GM12865 (cell line): Measurements from ENCODE around the gene SAP25.
"Not testable (repeated sequence)": the region's sequence is repeated elsewhere in the genome, so short reads cannot be mapped to it uniquely, and the experiment has no call there.

Source experiments
- DNase-seq: peaks from one replicate; pipeline ENCODE4 v3.0.0; 2010; ENCODE audit warnings: low read depth
- H3K4me3 ChIP-seq: 2 replicates; pipeline ENCODE4 v1.5.1; 2011; ENCODE audit warnings: mild to moderate bottlenecking, low read depth, low read length, control low read depth
- TF ChIP-seq, protein P1 (sequence below): IDR thresholded peaks from 2 replicates; pipeline ENCODE4 v1.5.1; 2011; ENCODE audit warnings: low read length, control low read depth, low read depth, inconsistent platforms; ENCODE audit not compliant: insufficient read depth; ENCODE audit errors: missing control alignments

Gene SAP25

DNA sequence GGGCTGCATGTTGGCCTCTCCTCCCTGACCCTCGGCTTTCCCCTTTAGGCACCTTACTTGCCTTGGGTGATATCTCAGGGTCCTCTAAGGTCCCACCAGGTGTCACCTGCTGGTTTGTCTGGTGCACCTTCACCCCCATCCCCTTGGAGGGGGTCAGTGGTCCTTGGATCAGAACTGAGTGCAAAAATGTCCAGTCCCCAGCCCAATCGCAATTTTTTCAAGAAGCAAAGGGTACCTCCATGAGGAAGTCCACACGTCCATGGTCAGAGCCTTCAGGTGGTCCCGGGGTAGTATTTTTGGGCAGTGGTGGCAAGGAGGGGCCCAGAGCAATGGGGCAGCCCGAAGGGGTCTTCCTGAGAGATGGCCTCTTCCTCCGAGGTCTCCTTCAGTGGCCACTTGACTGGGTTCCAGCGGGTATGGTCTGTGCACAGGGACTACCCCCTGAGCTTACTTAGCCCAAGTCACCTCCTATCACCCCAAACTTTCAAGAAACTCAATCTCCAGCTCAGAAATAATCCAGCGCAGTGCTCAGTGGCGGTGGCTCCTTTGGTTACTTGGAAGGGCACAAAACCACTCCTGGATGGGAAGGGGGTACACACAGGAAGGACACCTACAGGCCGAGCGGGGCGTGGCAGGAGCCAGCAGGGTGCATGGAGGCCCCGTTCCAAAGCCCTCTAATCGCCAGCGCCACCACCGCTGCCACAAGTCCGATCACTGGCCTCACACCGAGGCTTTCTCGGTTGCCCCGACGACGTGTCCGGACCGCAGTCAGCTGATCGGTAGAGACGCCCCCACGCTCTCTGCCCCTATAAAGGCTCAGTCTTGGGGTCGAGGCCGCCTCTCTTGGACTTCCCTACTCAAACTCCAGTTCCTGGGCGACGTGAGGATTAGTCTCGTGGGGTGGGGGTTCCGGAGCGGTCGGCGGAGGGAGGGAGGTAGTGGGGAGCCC lies 4.5 kb downstream of the SAP25 start:
- DNase-seq, result peak; percentile 79
- TF ChIP-seq, protein P1, sequence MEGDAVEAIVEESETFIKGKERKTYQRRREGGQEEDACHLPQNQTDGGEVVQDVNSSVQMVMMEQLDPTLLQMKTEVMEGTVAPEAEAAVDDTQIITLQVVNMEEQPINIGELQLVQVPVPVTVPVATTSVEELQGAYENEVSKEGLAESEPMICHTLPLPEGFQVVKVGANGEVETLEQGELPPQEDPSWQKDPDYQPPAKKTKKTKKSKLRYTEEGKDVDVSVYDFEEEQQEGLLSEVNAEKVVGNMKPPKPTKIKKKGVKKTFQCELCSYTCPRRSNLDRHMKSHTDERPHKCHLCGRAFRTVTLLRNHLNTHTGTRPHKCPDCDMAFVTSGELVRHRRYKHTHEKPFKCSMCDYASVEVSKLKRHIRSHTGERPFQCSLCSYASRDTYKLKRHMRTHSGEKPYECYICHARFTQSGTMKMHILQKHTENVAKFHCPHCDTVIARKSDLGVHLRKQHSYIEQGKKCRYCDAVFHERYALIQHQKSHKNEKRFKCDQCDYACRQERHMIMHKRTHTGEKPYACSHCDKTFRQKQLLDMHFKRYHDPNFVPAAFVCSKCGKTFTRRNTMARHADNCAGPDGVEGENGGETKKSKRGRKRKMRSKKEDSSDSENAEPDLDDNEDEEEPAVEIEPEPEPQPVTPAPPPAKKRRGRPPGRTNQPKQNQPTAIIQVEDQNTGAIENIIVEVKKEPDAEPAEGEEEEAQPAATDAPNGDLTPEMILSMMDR, result peak; percentile 42
- peak overlapping the region; percentile 47 for H3K4me3 ChIP-seq

DNA sequence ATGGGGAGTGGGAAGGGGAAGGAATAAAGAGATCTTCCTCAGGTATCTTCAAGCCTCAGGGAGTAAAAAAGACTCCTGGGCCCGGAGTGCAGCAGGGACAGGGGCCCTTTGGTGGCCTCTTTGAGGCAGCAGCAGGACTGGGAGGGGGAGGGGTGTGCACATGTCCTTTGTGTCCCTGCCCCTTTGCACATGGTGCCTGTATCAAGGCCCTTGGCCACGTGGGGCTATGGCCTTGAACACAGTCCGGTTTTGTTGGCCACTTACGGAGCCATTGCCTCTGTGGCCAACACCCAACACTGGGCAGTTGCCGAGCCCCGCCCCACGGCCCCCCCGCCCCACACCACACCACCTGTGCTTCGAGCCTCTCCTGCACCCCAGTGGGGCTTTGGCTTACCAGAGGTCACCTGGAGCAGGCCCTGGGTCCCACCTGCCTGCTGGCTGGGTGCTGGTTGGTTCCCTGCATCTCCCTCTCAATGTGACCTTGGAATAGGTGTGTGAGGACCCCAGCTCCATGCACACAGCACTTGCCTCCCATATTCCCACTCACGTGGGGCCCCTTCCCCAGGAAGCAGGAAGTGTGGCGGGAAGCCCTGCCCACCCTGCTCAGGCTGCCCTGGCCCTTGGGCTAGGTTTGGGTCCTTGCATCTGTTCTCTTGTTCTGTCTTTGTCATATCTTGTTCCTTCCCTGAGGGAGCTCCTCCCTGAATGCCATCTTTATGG lies 5.4 kb downstream of the SAP25 start:
- DNase-seq, result peak; percentile 40
- TF ChIP-seq, protein P1, result no peak
- H3K4me3 ChIP-seq, result no peak overlapping the region

DNA sequence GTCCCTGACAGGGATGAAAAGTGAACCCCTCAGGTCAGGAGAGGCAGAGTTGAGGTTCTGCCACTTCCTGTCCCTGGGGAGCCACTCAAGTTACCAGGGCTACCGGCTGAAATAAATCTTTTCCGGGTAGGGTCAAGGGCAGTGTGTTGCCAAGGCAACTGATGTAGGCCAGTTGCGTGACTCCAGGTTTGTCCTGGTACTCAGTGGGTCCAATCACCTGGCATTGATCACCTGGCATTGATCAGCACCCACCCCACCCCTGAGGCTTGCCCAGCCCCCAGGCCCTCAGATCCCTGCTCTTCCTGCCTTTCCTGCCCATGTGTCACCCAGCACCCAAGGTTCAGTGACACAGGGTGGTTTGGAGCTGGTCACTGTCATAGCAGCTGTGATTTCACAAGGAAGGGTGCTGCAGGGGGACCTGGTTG lies 5.9 kb downstream of the SAP25 start:
- DNase-seq, result peak; percentile 62
- H3K4me3 ChIP-seq, result no peak overlapping the region
- TF ChIP-seq, protein P1, result no peak

DNA sequence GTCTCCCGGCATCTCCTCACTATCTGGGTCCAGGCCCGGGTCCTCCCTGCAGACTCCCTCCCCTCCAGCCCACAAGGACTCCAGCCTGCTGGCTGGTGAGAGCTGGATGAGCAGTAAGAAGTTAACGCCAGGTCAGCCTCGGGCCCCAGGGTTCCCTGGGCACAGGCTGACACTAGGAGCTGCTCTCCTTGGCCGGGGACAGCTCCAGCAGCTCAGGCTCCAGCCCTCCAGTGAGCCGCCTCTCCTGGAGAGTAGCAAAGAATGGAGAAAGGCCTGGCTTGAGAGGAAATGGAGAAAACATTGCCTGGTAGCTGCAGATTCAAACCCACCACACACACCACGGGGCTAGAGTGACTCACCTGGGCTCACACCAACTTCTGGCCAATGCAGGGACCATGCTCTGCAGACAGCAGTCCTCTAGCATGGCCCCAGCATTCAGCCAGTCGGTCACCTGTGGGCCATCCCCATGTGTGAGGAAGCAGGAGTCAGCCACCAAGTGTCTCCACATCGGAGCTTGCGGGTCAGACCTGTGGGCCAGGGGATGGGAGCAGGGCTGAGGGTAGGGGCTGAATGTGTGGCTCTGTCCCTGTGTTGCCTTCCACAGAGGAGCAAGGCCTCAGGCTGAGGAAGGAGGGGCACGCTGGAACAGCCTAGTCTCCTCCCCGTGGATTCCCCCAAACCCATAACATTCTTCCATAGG lies 6.5 kb downstream of the SAP25 start:
- TF ChIP-seq, protein P1, result no peak
- DNase-seq, result no peak
- no peak overlapping the region for H3K4me3 ChIP-seq

DNA sequence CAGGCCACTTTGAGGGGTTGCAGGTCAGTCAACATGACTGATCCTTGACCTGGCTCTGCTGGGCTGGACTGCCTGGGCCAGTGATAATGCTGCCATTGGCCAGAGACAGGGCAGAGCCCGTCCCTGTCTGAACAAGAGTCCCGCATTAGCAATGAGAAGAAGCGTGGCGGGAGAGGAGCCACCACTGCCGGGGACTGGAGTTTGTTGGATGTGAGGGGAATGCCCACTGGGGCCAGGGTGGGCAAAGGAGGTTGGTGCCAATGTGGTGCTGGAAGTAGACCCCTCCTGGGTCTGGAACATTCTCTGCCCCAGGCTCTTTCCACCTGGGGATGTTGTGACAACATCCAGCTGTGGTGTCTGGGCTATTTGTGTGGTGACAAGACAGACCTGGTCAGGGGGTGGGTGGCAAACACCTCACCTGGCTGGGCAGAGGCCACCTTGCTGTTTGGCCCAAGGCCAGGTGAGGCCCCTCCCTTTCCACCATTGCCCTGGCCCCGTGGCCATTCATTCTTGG lies 7.6 kb downstream of the SAP25 start:
- H3K4me3 ChIP-seq, result no peak overlapping the region
- DNase-seq, result no peak
- TF ChIP-seq, protein P1, result no peak

DNA sequence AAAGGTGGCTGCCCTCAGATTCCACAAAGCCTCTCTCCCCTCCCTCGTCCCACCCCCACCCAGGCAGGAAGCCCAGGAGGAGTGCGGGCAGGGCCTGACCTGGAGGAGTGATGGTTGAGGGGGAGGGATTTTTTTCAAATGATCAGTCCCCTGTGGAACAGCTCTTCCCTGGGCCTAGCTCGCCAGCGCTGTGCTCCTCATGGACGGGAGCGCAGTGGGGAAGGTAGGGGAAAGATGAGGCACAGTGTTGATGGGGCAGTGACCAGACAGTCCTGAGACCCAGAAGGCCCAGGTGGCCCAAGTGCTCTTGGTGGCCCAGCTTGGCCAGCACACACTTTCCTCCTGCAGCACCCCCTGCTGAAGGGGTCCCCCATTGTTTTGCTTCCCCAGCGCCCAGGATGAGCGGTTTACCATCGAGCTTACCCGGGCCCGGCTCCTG lies 8.5 kb downstream of the SAP25 start:
- DNase-seq, result no peak
- TF ChIP-seq, protein P1, result no peak
- no peak overlapping the region for H3K4me3 ChIP-seq

DNA sequence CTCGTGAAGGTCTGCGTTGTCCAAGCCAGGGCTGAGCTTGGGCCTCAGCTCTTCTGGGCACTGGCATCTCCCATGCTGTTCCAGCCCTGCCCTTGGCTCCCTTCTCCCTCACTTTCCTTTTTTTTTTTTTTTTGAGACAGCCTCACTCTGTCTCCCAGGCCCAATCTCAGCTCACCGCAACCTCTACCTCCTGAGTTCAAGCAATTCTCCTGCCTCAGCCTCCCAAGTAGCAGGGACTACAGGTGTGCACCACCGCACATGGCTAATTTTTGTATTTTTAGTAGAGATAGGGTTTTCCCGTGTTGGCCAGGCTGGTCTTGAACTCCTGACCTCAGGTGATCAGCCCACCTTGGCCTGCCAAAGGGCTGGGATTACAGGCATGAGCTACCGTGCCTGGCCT lies 9.3 kb downstream of the SAP25 start:
- H3K4me3 ChIP-seq, DNase-seq: not testable (repeated sequence)
